ENCODE results near the gene SCG2. TPM values are rescaled to one million over a fixed set of nuclear protein-coding genes. Genes with fewer than 3 reads are reported as not detected.
A peak's percentile ranks its signal among the peaks of the same experiment; 100 is the strongest.

The SCG2 gene
- 14.0 and 18.0 TPM in 2 replicates for total RNA-seq (2014; rRNA removed; shearing (Covaris generic))

- peak; percentile 85 for DNase-seq (ENCODE audit: low read depth)
Measured at GRCh38 chr2:223601932-223602666, at the start of gene SCG2. Gene SCG2 (minus strand): TSS chr2:223602361. CDS start chr2:223599282, 3,079 bp downstream.

- no peak for DNase-seq (ENCODE audit: low read depth)
Measured at GRCh38 chr2:223649554-223650533, 47.7 kb upstream of the SCG2 start.

- no peak for DNase-seq (ENCODE audit: low read depth)
Measured at GRCh38 chr2:223648755-223649154, 46.6 kb upstream of the SCG2 start.

- DNase-seq (ENCODE audit: low read depth) = peak; percentile 32
Measured at GRCh38 chr2:223647258-223647952, 45.2 kb upstream of the SCG2 start.

- DNase-seq (ENCODE audit: low read depth) = no peak
Measured at GRCh38 chr2:223644136-223644535, 42.0 kb upstream of the SCG2 start.

- peak; percentile 34 for DNase-seq (ENCODE audit: low read depth)
Measured at GRCh38 chr2:223643309-223643708, 41.1 kb upstream of the SCG2 start.

- no peak for DNase-seq (ENCODE audit: low read depth)
Measured at GRCh38 chr2:223642506-223642905, 40.3 kb upstream of the SCG2 start.

GRCh38 chr2:223641082-223641481 is 38.9 kb upstream of the SCG2 start:
- peak; percentile 64 for DNase-seq (ENCODE audit: low read depth)

GRCh38 chr2:223635080-223635479 is 32.9 kb upstream of the SCG2 start:
- no peak for DNase-seq (ENCODE audit: low read depth)

- DNase-seq (ENCODE audit: low read depth) = no peak
Measured at GRCh38 chr2:223634238-223634637, 32.1 kb upstream of the SCG2 start.

GRCh38 chr2:223633656-223634055 is 31.5 kb upstream of the SCG2 start:
- DNase-seq (ENCODE audit: low read depth) = no peak

- DNase-seq (ENCODE audit: low read depth) = no peak
Measured at GRCh38 chr2:223632826-223633225, 30.7 kb upstream of the SCG2 start.

- DNase-seq (ENCODE audit: low read depth) = peak; percentile 90
Measured at GRCh38 chr2:223626716-223627115, 24.6 kb upstream of the SCG2 start.

GRCh38 chr2:223625652-223626051 is 23.5 kb upstream of the SCG2 start:
- DNase-seq (ENCODE audit: low read depth) = no peak

- DNase-seq (ENCODE audit: low read depth) = no peak
Measured at GRCh38 chr2:223621901-223622300, 19.7 kb upstream of the SCG2 start.

GRCh38 chr2:223619486-223620129 is 17.4 kb upstream of the SCG2 start:
- DNase-seq (ENCODE audit: low read depth) = no peak

GRCh38 chr2:223618172-223619035 is 16.2 kb upstream of the SCG2 start:
- no peak for DNase-seq (ENCODE audit: low read depth)

GRCh38 chr2:223614534-223614933 is 12.4 kb upstream of the SCG2 start:
- DNase-seq (ENCODE audit: low read depth) = no peak

- peak; percentile 95 for DNase-seq (ENCODE audit: low read depth)
Measured at GRCh38 chr2:223613017-223613950, 11.1 kb upstream of the SCG2 start.

All from M059J (cell line).